Mesothelial cell of epicardium (in vitro differentiated cells): ENCODE measurements around the gene SV2A. TPM values are rescaled to one million over a fixed set of nuclear protein-coding genes. Genes with fewer than 3 reads are reported as not detected.
A peak's percentile ranks its signal among the peaks of the same experiment; 100 is the strongest.
"Not testable (repeated sequence)": the region's sequence is repeated elsewhere in the genome, so short reads cannot be mapped to it uniquely, and the experiment has no call there.

Source experiments
- DNase-seq, 2 experiments: peaks; one replicate each; pipeline ENCODE4 v3.0.0; 2021; ENCODE audit warnings: low spot score in 2 of 2; ENCODE audit not compliant: unreplicated experiment in 2 of 2
- H3K27ac Mint-ChIP-seq: 2 replicates; pipeline ENCODE4 v1.8.0; 2021; ENCODE audit warnings: mixed read lengths
- H3K27me3 Mint-ChIP-seq: 2 replicates; pipeline ENCODE4 v1.8.0; 2021; ENCODE audit warnings: low read depth, mixed read lengths
- H3K36me3 Mint-ChIP-seq: 2 replicates; pipeline ENCODE4 v1.8.0; 2021; ENCODE audit warnings: mixed read lengths
- H3K4me1 Mint-ChIP-seq: 2 replicates; pipeline ENCODE4 v1.8.0; 2021; ENCODE audit warnings: mixed read lengths
- H3K4me3 Mint-ChIP-seq: 2 replicates; pipeline ENCODE4 v1.8.0; 2021; ENCODE audit warnings: mild to moderate bottlenecking, moderate library complexity, mixed read lengths
- H3K9me3 Mint-ChIP-seq: 2 replicates; pipeline ENCODE4 v1.8.0; 2021; ENCODE audit warnings: mixed read lengths
- CTCF ChIP-seq: fragments of 200-600 bp; sonication (generic); IDR thresholded peaks from one replicate; pipeline ENCODE4 v1.5.0; 2021; ENCODE audit warnings: antibody characterized with exemption; ENCODE audit not compliant: unreplicated experiment
- total RNA-seq: library from RNA; stranded (reverse); gene quantifications from 3 replicates; pipeline ENCODE4 v1.2.1, GENCODE V29; 2021

Gene SV2A
- total RNA-seq, 1 donor from 2014 or later = 20.3 TPM

- no peak for TF ChIP-seq CTCF
- peaks cover 25% of the 10 kb centered on the region for H3K4me1 Mint-ChIP-seq
- H3K27ac Mint-ChIP-seq = peak overlapping the region; percentile 83
- DNase-seq = no peak
- no peaks in the 10 kb centered on the region for H3K9me3 Mint-ChIP-seq
- H3K36me3 Mint-ChIP-seq = peaks cover 15% of the 10 kb centered on the region
- H3K4me3 Mint-ChIP-seq = no peak overlapping the region
- no peaks in the 10 kb centered on the region for H3K27me3 Mint-ChIP-seq
Observed at GRCh38 chr1:149942207-149942606, 24.6 kb upstream of the SV2A start.

- H3K36me3 Mint-ChIP-seq = peaks cover 11% of the 10 kb centered on the region
- H3K27ac Mint-ChIP-seq = peak overlapping the region; percentile 100
- H3K27me3 Mint-ChIP-seq = no peaks in the 10 kb centered on the region
- no peak overlapping the region for H3K4me3 Mint-ChIP-seq
- peaks cover 42% of the 10 kb centered on the region for H3K4me1 Mint-ChIP-seq
- no peak for TF ChIP-seq CTCF
- DNase-seq = no peak
- no peaks in the 10 kb centered on the region for H3K9me3 Mint-ChIP-seq
Observed at GRCh38 chr1:149940427-149940826, 22.8 kb upstream of the SV2A start.

- DNase-seq, H3K27me3 Mint-ChIP-seq, H3K9me3 Mint-ChIP-seq, H3K36me3 Mint-ChIP-seq: not testable (repeated sequence)
- Mint-ChIP-seq H3K4me1 (peaks cover 46% of the 10 kb centered on the region), H3K27ac (peak overlapping the region; percentile 100), H3K4me3 (peak overlapping the region; percentile 82)
Observed at GRCh38 chr1:149938668-149939003, 21.0 kb upstream of the SV2A start.

GRCh38 chr1:149937759-149938158 is 20.1 kb upstream of the SV2A start:
- Mint-ChIP-seq H3K9me3 (no peaks in the 10 kb centered on the region), H3K36me3 (peaks cover 10% of the 10 kb centered on the region), H3K27me3 (no peaks in the 10 kb centered on the region), H3K4me3 (peak overlapping the region; percentile 82), H3K4me1 (peaks cover 46% of the 10 kb centered on the region), H3K27ac (peak overlapping the region; percentile 100)
- no peak for DNase-seq
- TF ChIP-seq CTCF = no peak

GRCh38 chr1:149936992-149937705 is 19.5 kb upstream of the SV2A start:
- Mint-ChIP-seq H3K27me3 (no peaks in the 10 kb centered on the region), H3K4me3 (peak overlapping the region; percentile 82), H3K9me3 (no peaks in the 10 kb centered on the region), H3K4me1 (peaks cover 46% of the 10 kb centered on the region), H3K36me3 (peaks cover 12% of the 10 kb centered on the region), H3K27ac (peak overlapping the region; percentile 100)
- no peak for TF ChIP-seq CTCF
- no peak for DNase-seq

GRCh38 chr1:149936170-149936991 is 18.7 kb upstream of the SV2A start, which contains the start of gene MTMR11:
MTMR11 (minus strand) TSS chr1:149936879; CDS start chr1:149936647, 232 bp downstream.
- TF ChIP-seq CTCF = no peak
- H3K27me3 Mint-ChIP-seq = no peaks in the 10 kb centered on the region
- peak within 1 kb of the TSS; percentile 82 for H3K4me3 Mint-ChIP-seq
- peaks cover 20% of the 10 kb centered on the region for H3K36me3 Mint-ChIP-seq
- peaks cover 46% of the 10 kb centered on the region for H3K4me1 Mint-ChIP-seq
- DNase-seq = no peak
- peak within 1 kb of the TSS; percentile 100 for H3K27ac Mint-ChIP-seq
- no peaks in the 10 kb centered on the region for H3K9me3 Mint-ChIP-seq
